Measurements from ENCODE around the gene PPFIBP1.
"Not testable (repeated sequence)": the region's sequence is repeated elsewhere in the genome, so short reads cannot be mapped to it uniquely, and the experiment has no call there.

Gene PPFIBP1

GRCh38 chr12:27620121-27620520 is 96.1 kb downstream of the PPFIBP1 start:
- no peak for TF ChIP-seq CTCF (IDR thresholded peaks at IDR 0.05; ENCODE audit: low read depth, low read length)
- no peak for DNase-seq (ENCODE audit: extremely low read depth, low read depth)

GRCh38 chr12:27622436-27623195 is 98.6 kb downstream of the PPFIBP1 start:
- no peak for DNase-seq (ENCODE audit: extremely low read depth, low read depth)
- TF ChIP-seq CTCF (IDR thresholded peaks at IDR 0.05; ENCODE audit: low read depth, low read length): no peak

- DNase-seq (ENCODE audit: extremely low read depth, low read depth): no peak
- no peak for TF ChIP-seq CTCF (IDR thresholded peaks at IDR 0.05; ENCODE audit: low read depth, low read length)
These were observed 99.6 kb downstream of the PPFIBP1 start for GRCh38 chr12:27623645-27624044.

- no peak for TF ChIP-seq CTCF (IDR thresholded peaks at IDR 0.05; ENCODE audit: low read depth, low read length)
- DNase-seq (ENCODE audit: extremely low read depth, low read depth): no peak
These were observed 100.6 kb downstream of the PPFIBP1 start for GRCh38 chr12:27624586-27624985.

GRCh38 chr12:27627123-27627852 is 103.3 kb downstream of the PPFIBP1 start:
- no peak for TF ChIP-seq CTCF (IDR thresholded peaks at IDR 0.05; ENCODE audit: low read depth, low read length)
- DNase-seq (ENCODE audit: extremely low read depth, low read depth): peak; percentile 60

GRCh38 chr12:27627853-27628469 is 104.0 kb downstream of the PPFIBP1 start:
- not testable (repeated sequence) for DNase-seq (ENCODE audit: extremely low read depth, low read depth)

- not testable (repeated sequence) for DNase-seq (ENCODE audit: extremely low read depth, low read depth)
These were observed 106.2 kb downstream of the PPFIBP1 start for GRCh38 chr12:27630219-27630618.

GRCh38 chr12:27631365-27631764 is 107.4 kb downstream of the PPFIBP1 start:
- no peak for DNase-seq (ENCODE audit: extremely low read depth, low read depth)
- no peak for TF ChIP-seq CTCF (IDR thresholded peaks at IDR 0.05; ENCODE audit: low read depth, low read length)
